Endothelial cell of umbilical vein (primary cell): ENCODE results near the gene KCNMA1. TPM values are rescaled to one million over a fixed set of nuclear protein-coding genes. Genes with fewer than 3 reads are reported as not detected.

ENCODE experiments used
- BruUV-seq: library from RNA; stranded (reverse); fragments of 400-500 nt; replicated peaks from 2 replicates; lab custom pipeline; 2021; lab: Mats Ljungman, UMichigan
- CTCF ChIA-PET: fragments of 300-600, 350-600 bp; sonication (Branson Sonifier 250); formaldehyde crosslinking; loops from one replicate; lab custom pipeline; 2021; ENCODE audit warnings: antibody characterized with exemption, inconsistent platforms; lab: Charles Lee
- POLR2A ChIA-PET: fragments of 300-600, 350-600 bp; sonication (Branson Sonifier 250); formaldehyde crosslinking; loops from one replicate; lab custom pipeline; 2021; ENCODE audit warnings: antibody characterized with exemption, inconsistent platforms; lab: Charles Lee
- DNase-seq: peaks from one replicate; pipeline ENCODE4 v3.0.0-alpha.2; 2011; ENCODE audit warnings: low read depth, low spot score
- FAIRE-seq: peaks from 2 replicates; lab custom pipeline; 2011; peaks lifted over from hg19 to GRCh38; lab: Jason Lieb, UNC
- H2AFZ ChIP-seq: 2 replicates; pipeline ENCODE4 v1.6.0; 2012; ENCODE audit warnings: low read depth, low read length, control low read depth, inconsistent platforms
- H3K27ac ChIP-seq: 2 replicates; pipeline ENCODE4 v1.5.1; 2011; ENCODE audit warnings: low read depth, mild to moderate bottlenecking, control low read depth, low read length, moderate library complexity; ENCODE audit not compliant: insufficient read depth
- H3K27me3 ChIP-seq, 2 experiments: 2 replicates each; pipeline versions ENCODE4 v1.6.0 to v1.6.1; 2011; ENCODE audit warnings: low read length in 2 of 2, mixed read lengths in 1 of 2; ENCODE audit not compliant: control insufficient read depth in 2 of 2, insufficient read depth in 2 of 2
- H3K36me3 ChIP-seq, 2 experiments: 2 replicates in 1 of 2; 3 replicates in 1 of 2; pipeline ENCODE4 v1.5.1; 2011; ENCODE audit warnings: low read length in 2 of 2, mild to moderate bottlenecking in 1 of 2, moderate library complexity in 1 of 2; ENCODE audit not compliant: control insufficient read depth in 2 of 2, insufficient read depth in 2 of 2; ENCODE audit errors: extremely low read depth in 1 of 2
- H3K4me1 ChIP-seq: 3 replicates; pipeline ENCODE4 v1.5.1; 2011; ENCODE audit warnings: mild to moderate bottlenecking, low read length; ENCODE audit not compliant: control insufficient read depth, insufficient read depth; ENCODE audit errors: extremely low read depth
- H3K4me2 ChIP-seq: 2 replicates; pipeline ENCODE4 v1.6.1; 2011; ENCODE audit warnings: low read length, control low read depth, mixed read lengths; ENCODE audit not compliant: insufficient read depth
- H3K4me3 ChIP-seq, 3 experiments: fragments of 200-600 bp in 1 of 3; sonication (generic), shearing (Covaris generic) in 1 of 3; replicated peaks in 1 of 3; 2 replicates each; pipeline ENCODE4 v1.5.1; 2011 to 2016; ENCODE audit warnings: control low read depth in 3 of 3, low read length in 3 of 3, mild to moderate bottlenecking in 2 of 3, inconsistent platforms in 1 of 3, low read depth in 1 of 3, moderate library complexity in 1 of 3; ENCODE audit not compliant: insufficient read depth in 1 of 3
- H3K79me2 ChIP-seq: 2 replicates; pipeline ENCODE4 v1.6.0; 2012; ENCODE audit warnings: low read length, inconsistent platforms; ENCODE audit not compliant: control insufficient read depth, insufficient read depth
- H3K9ac ChIP-seq: replicated peaks from 2 replicates; pipeline ENCODE3; 2011; ENCODE audit warnings: low read length, control low read depth; ENCODE audit not compliant: insufficient read depth; ENCODE audit errors: extremely low read depth
- H3K9me1 ChIP-seq: replicated peaks from 3 replicates; pipeline ENCODE4 v1.6.0; 2011; ENCODE audit warnings: mild to moderate bottlenecking, low read length; ENCODE audit not compliant: control insufficient read depth, insufficient read depth; ENCODE audit errors: extremely low read depth
- H3K9me3 ChIP-seq: replicated peaks from 2 replicates; pipeline ENCODE4 v1.5.1; 2012; ENCODE audit warnings: low read length, inconsistent platforms; ENCODE audit not compliant: control insufficient read depth, insufficient read depth
- H4K20me1 ChIP-seq: replicated peaks from 2 replicates; pipeline ENCODE3; 2011; ENCODE audit warnings: mild to moderate bottlenecking, low read length; ENCODE audit not compliant: control insufficient read depth, insufficient read depth; ENCODE audit errors: extremely low read depth
- CTCF ChIP-seq, 2 donors: IDR thresholded peaks; 1 replicate in 1 of 2; 2 replicates in 1 of 2; pipeline ENCODE4 v1.5.1; 2011; ENCODE audit warnings: low read length in 2 of 2, mild to moderate bottlenecking in 2 of 2, moderate library complexity in 2 of 2, control low read depth in 1 of 2, inconsistent platforms in 1 of 2, low read depth in 1 of 2; ENCODE audit not compliant: insufficient read depth in 1 of 2; ENCODE audit errors: extremely low read depth in 1 of 2
- EZH2 ChIP-seq: IDR thresholded peaks from 2 replicates; pipeline ENCODE4 v1.6.1; 2012; ENCODE audit warnings: borderline replicate concordance, low read depth, mild to moderate bottlenecking, moderate library complexity, low read length, inconsistent platforms; ENCODE audit not compliant: severe bottlenecking
- FOS ChIP-seq: IDR thresholded peaks from 2 replicates; pipeline ENCODE4 v1.6.1; 2011; ENCODE audit warnings: mild to moderate bottlenecking, low read length, moderate library complexity, borderline replicate concordance; ENCODE audit not compliant: insufficient read depth
- GATA2 ChIP-seq: IDR thresholded peaks from 2 replicates; pipeline ENCODE4 v1.7.0; 2011; ENCODE audit warnings: low read depth, mild to moderate bottlenecking, moderate library complexity, mixed read lengths, low read length; ENCODE audit not compliant: insufficient read length, insufficient read depth
- JUN ChIP-seq: IDR thresholded peaks from 2 replicates; pipeline ENCODE4 v1.6.1; 2011; ENCODE audit warnings: borderline replicate concordance, low read depth; ENCODE audit not compliant: insufficient read length, insufficient read depth
- MAX ChIP-seq: IDR thresholded peaks from 2 replicates; pipeline ENCODE4 v1.6.1; 2011; ENCODE audit not compliant: insufficient read depth, insufficient read length
- MYC ChIP-seq: IDR thresholded peaks from one replicate; pipeline ENCODE4 v1.6.1; 2011; ENCODE audit warnings: mild to moderate bottlenecking, low read depth, low read length
- POLR2A ChIP-seq: IDR thresholded peaks from 2 replicates; pipeline ENCODE4 v1.6.1; 2012; ENCODE audit warnings: low read depth, mild to moderate bottlenecking, control low read depth, low read length
- POLR2AphosphoS5 ChIP-seq: IDR thresholded peaks from 2 replicates; pipeline ENCODE4 v1.6.1; 2012; ENCODE audit warnings: low read depth, mild to moderate bottlenecking, control low read depth, low read length, moderate library complexity; ENCODE audit not compliant: insufficient read depth
- dilution Hi-C: fragments of 300-500 bp; cut with MboI; formaldehyde crosslinking; loops from one replicate; pipeline ENCODE4 v1.15.0; 2019; ENCODE audit warnings: low sequenced_read_pairs; ENCODE audit not compliant: extremely low pct_ligation_motif_present
- intact Hi-C: fragments of 100-400 bp; cut with micrococcal nuclease; formaldehyde crosslinking; loops from one replicate; pipeline ENCODE4 v1.10.0; 2022
- polyA plus RNA-seq, 4 experiments: library from polyadenylated mRNA; depleted of rRNA in 3 of 4; stranded (reverse) in 3 of 4; unstranded in 1 of 4; fragments of >200 nt; gene quantifications; 2 replicates each; pipeline versions ENCODE4 v1.2.1 to v1.2.3, GENCODE V29; 2011 to 2012; ENCODE audit warnings: missing spikeins in 1 of 4
- total RNA-seq: library from RNA; stranded (reverse); gene quantifications from 2 replicates; pipeline ENCODE4 v1.2.3, GENCODE V29; 2021

The KCNMA1 gene
- total and polyA plus RNA-seq, 2 donors (not counting 3 experiments of a cell fraction or from before 2014, with no cell fraction given) = 0.10 to 0.82 TPM

GRCh38 chr10:77619964-77620703 lies 17.5 kb downstream of the KCNMA1 start:
- dilution Hi-C loops (no loop called here), intact Hi-C loops (no loop called here)
- Histone ChIP-seq H4K20me1 (no peaks in the 10 kb centered on the region), H3K79me2 (no peaks in the 10 kb centered on the region), H3K27ac (no peak overlapping the region), H3K36me3 (no peaks in the 10 kb centered on the region), H3K27me3 (no peaks in the 10 kb centered on the region), H3K4me1 (peaks cover 7% of the 10 kb centered on the region), H3K9ac (no peak overlapping the region), H3K9me3 (no peaks in the 10 kb centered on the region), H3K9me1 (no peaks in the 10 kb centered on the region), H2AFZ (no peak overlapping the region), H3K4me3 (no peak overlapping the region), H3K4me2 (no peak overlapping the region)
- ChIA-PET CTCF (interaction anchor here (1.0 to 1.2 kb wide), 2 partner anchors 369 to 454 kb away, joined by 3 read pairs; no protein-coding TSS in a partner anchor), POLR2A (no interaction called here)
- FAIRE-seq (no peak), DNase-seq (no peak)
- BruUV-seq = no TSS peak
- TF ChIP-seq CTCF (IDR thresholded peaks at IDR 0.05; ENCODE audit: extremely low read depth in 1 of 2, insufficient read depth in 1 of 2, low read depth in 1 of 2, low read length in 2 of 2) (no peak), MAX (no peak), GATA2 (no peak), POLR2AphosphoS5 (no peak), JUN (no peak), MYC (no peak), POLR2A (no peak), FOS (no peak), EZH2 (no peak)
